Activated naive CD4-positive, alpha-beta T cell treated with anti-CD3 and anti-CD28 coated beads, Interleukin-2, amount 10 ng/mL, durations not matched to agents 7 days and 5 days (primary cell): ENCODE results near the gene PRR7.

Experiments
- CTCF ChIA-PET: fragments of 350-600 bp; sonication (Branson Sonifier 250); formaldehyde crosslinking; loops from one replicate; lab custom pipeline; 2021; ENCODE audit warnings: antibody characterized with exemption; lab: Charles Lee
- DNase-seq: peaks from one replicate; pipeline ENCODE4 v3.0.0-alpha.2; 2020
- H3K27ac Mint-ChIP-seq: one replicate; pipeline ENCODE4 v1.8.0; 2021; ENCODE audit warnings: mild to moderate bottlenecking, moderate library complexity, mixed read lengths
- H3K27me3 Mint-ChIP-seq: one replicate; pipeline ENCODE4 v1.8.0; 2021; ENCODE audit warnings: mild to moderate bottlenecking, mixed read lengths
- H3K36me3 Mint-ChIP-seq: one replicate; pipeline ENCODE4 v1.8.0; 2021; ENCODE audit warnings: mixed read lengths
- H3K4me1 Mint-ChIP-seq: one replicate; pipeline ENCODE4 v1.8.0; 2021; ENCODE audit warnings: mixed read lengths
- H3K4me3 Mint-ChIP-seq: one replicate; pipeline ENCODE4 v1.8.0; 2021; ENCODE audit warnings: mild to moderate bottlenecking, moderate library complexity, mixed read lengths
- H3K9me3 Mint-ChIP-seq: one replicate; pipeline ENCODE4 v1.8.0; 2021; ENCODE audit warnings: mixed read lengths

Gene PRR7

DNA sequence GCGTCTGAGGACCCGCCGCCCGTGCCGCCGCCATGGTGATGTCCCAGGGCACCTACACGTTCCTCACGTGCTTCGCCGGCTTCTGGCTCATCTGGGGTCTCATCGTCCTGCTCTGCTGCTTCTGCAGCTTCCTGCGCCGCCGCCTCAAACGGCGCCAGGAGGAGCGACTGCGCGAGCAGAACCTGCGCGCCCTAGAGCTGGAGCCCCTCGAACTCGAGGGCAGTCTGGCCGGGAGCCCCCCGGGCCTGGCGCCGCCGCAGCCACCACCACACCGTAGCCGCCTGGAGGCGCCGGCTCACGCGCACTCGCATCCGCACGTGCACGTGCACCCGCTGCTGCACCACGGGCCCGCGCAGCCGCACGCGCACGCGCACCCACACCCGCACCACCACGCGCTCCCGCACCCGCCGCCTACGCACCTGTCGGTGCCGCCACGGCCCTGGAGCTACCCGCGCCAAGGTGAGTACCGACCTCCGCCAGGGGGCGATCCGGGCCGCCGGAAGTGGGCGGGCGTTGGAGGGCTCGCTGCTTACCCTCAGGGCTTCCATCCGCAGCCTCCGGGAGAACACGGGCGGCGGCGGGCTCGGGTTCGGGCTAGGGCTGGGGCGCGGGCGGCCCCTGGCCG, 8.5 kb downstream of the PRR7 start:
- Mint-ChIP-seq H3K4me3 (peak overlapping the region; percentile 80), H3K27me3 (peaks cover 38% of the 10 kb centered on the region), H3K4me1 (peaks cover 29% of the 10 kb centered on the region), H3K36me3 (no peaks in the 10 kb centered on the region), H3K9me3 (no peaks in the 10 kb centered on the region), H3K27ac (peak overlapping the region; percentile 84)
- DNase-seq: peak; percentile 94
- CTCF ChIA-PET: interaction anchor here (0.8 to 7.2 kb wide), 33 partner anchors 10 to 342 kb away, joined by 3 to 228 read pairs (median 4); partner anchors contain the start of genes F12, GRK6, LMAN2 and PDLIM7

DNA sequence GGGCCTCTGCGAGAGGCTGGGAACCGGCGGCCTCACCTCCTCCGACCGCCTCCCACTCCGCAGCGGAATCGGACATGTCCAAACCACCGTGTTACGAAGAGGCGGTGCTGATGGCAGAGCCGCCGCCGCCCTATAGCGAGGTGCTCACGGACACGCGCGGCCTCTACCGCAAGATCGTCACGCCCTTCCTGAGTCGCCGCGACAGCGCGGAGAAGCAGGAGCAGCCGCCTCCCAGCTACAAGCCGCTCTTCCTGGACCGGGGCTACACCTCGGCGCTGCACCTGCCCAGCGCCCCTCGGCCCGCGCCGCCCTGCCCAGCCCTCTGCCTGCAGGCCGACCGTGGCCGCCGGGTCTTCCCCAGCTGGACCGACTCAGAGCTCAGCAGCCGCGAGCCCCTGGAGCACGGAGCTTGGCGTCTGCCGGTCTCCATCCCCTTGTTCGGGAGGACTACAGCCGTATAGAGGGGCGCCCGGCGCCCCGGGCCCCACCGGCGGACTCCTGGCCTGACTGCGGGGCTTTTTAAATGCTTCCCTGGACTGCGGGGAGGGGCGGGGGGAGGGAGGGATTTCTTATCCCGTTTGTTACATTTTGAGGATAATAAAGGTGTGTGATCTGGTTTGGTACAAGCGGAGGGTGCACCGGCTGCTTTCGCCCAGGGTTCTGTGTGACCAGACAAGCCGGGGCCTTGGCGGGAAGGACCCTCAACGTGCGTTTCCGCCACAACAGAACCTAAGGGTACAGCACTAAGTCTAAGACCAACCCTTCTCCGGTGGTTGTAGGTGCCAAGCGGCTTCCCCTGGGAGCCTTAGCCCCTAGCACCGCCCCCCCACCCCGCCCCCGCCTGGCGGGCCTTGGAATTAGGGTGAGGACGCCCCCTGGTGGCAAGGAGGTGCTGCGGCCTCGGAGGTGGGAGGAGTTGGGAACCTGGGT, 9.3 kb downstream of the PRR7 start:
- H3K27me3 Mint-ChIP-seq: peaks cover 30% of the 10 kb centered on the region
- peak overlapping the region; percentile 90 for H3K27ac Mint-ChIP-seq
- CTCF ChIA-PET: interaction anchor here (0.8 to 7.2 kb wide), 31 partner anchors 10 to 343 kb away, joined by 3 to 228 read pairs (median 4); partner anchors contain the start of genes F12, GRK6, LMAN2 and PDLIM7
- DNase-seq: peak; percentile 96
- H3K4me3 Mint-ChIP-seq: peak overlapping the region; percentile 80
- no peaks in the 10 kb centered on the region for H3K36me3 Mint-ChIP-seq
- no peaks in the 10 kb centered on the region for H3K9me3 Mint-ChIP-seq
- peaks cover 29% of the 10 kb centered on the region for H3K4me1 Mint-ChIP-seq

DNA sequence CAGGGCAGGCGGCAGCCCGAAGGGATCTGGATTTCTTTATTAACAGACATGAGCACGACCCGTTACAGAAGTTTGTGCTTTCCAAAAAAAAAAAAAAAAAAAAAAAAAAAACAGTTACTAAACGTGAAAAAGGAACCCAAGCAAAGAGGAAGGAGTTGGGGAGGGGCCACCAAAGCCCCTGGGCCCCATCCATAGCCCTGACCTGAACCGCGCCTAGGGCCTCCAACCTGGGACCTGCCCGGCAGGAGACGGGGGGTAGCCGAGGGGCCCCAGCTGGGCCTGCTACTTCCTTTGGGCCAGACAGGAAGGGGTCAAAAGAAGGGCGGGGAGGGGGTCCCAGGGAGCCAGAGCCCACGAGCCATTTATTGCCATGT, 10.0 kb downstream of the PRR7 start:
- CTCF ChIA-PET: interaction anchor here (0.9 to 6.8 kb wide), 14 partner anchors 11 to 147 kb away, joined by 3 to 89 read pairs (median 6); partner anchors contain the start of genes GRK6 and PRR7
- H3K4me1 Mint-ChIP-seq: peaks cover 33% of the 10 kb centered on the region

DNA sequence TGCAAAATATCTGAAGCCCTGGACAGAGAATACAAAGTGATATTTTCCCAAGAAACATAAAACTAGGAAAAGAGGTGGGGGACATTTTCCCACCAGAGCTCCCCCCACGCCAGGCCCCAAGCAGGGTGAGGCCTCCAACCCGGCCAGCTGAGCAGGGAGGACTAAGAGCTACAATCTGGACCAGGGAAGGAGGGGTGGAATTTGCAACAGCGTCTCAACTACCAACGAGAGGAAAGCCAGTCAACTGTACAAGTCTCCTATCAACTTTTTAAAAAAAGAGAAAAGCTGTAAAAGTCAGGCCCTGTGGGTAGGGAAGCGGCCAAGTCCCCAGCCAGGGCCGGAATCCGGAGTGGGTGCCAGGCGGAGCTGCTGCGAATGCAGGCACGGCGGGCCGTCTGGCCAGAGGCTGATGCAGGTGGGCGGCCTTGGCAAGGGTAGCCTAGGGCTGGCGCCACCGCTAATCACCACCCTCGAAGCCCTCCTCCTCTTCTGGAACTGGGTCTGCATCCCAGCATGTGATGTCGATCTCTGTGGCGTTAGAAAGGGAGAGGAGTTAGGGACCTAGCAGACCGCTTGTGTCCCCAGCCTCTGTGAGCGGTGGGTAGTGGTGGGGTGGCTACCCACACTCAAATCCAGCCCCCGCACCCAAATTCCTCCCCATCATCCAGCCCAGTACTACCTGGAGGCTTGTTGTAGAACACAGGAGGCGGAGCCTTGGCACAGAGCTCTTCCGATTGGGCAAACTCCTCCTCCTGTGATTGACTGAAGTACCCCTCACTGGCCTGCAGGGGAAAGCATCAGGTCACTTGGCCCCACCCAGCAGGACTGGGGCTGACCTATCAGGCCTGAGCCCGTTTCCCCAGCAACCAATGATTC, 10.6 kb downstream of the PRR7 start:
- H3K36me3 Mint-ChIP-seq: no peaks in the 10 kb centered on the region
- H3K27me3 Mint-ChIP-seq: peaks cover 25% of the 10 kb centered on the region
- H3K4me3 Mint-ChIP-seq: peak overlapping the region; percentile 53
- H3K27ac Mint-ChIP-seq: peak overlapping the region; percentile 56
- CTCF ChIA-PET: interaction anchor here (0.6 to 6.8 kb wide), 22 partner anchors 11 to 148 kb away, joined by 3 to 89 read pairs (median 5); partner anchors contain the start of genes GRK6 and PRR7
- DNase-seq: peak; percentile 71
- H3K9me3 Mint-ChIP-seq: no peaks in the 10 kb centered on the region
- H3K4me1 Mint-ChIP-seq: peaks cover 34% of the 10 kb centered on the region

More for the DNA sequence above, 10.0 kb downstream of the PRR7 start:
- peak overlapping the region; percentile 90 for H3K27ac Mint-ChIP-seq
- DNase-seq: no peak
- H3K9me3 Mint-ChIP-seq: no peaks in the 10 kb centered on the region
- no peaks in the 10 kb centered on the region for H3K36me3 Mint-ChIP-seq
- H3K4me3 Mint-ChIP-seq: peak overlapping the region; percentile 80
- peaks cover 28% of the 10 kb centered on the region for H3K27me3 Mint-ChIP-seq

DNA sequence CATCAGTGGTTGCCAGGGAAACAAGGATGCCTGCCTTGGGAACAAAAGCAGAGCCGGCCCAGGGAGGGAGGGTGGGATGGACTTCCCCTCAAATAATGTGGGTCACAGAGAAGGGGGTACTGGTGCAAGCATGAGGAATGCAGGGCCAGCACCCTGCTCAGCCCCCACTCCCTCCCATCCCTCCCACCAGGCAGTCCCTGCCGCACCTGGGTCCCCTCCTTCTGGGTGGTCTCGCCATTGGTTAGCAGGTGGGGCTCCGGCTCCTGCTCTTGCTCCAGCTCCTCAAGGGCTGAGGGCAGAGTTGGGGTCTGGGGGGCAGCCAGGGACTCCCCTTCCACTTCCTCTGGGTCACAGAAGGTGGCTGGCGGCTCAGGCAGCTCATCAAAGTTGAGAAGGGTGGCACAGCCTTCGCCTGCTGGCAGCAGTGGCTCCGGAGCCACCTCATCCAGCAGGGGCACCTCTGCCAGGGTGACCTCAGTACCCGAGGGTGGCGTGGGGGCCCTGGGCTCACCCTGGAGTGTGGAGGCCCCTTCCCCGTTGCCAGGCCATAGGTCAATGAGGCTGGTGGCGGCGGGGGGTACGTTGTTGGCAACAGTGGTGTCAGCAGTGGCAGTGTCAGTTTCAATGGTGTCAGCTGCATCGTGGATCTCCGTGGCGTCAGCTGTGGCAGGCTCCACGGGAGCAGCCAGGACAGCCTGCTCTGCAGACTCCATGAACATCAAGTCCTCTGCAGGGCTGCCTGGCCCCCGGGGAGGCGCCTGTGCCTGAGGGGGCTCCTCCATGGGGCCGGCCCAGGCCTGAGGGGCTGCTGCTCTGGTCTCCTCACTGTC, 11.5 kb downstream of the PRR7 start:
- Mint-ChIP-seq H3K4me3 (no peak overlapping the region), H3K36me3 (no peaks in the 10 kb centered on the region), H3K4me1 (peaks cover 39% of the 10 kb centered on the region), H3K9me3 (no peaks in the 10 kb centered on the region), H3K27ac (no peak overlapping the region), H3K27me3 (peaks cover 24% of the 10 kb centered on the region)
- CTCF ChIA-PET: interaction anchor here (0.7 to 6.8 kb wide), 16 partner anchors 10 to 149 kb away, joined by 3 to 89 read pairs (median 8); partner anchors contain the start of genes GRK6 and PRR7
- no peak for DNase-seq

DNA sequence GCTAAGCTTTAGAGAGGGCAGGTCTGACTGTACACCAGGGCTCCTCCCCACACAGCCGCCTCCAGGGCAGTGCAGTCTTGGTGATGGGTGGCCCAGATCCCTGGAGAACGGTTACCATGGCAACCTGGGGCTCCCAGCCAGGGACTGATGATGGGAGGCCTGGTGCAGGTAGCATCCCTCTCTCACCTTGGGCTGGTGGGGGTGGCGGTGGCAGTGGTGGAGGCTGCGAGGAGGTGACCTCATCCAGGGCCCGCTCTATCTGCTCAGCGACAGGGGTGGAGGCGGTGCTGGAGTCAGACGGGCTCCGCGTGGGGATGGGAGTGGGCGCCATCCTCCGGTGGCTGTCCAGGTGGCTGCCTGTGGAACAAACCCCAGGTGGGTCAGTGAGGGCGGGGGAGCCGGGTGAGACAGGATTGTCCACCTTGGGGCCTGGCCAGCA, 12.3 kb downstream of the PRR7 start:
- H3K27me3 Mint-ChIP-seq: peaks cover 15% of the 10 kb centered on the region
- H3K4me1 Mint-ChIP-seq: peaks cover 30% of the 10 kb centered on the region
- H3K9me3 Mint-ChIP-seq: no peaks in the 10 kb centered on the region
- H3K4me3 Mint-ChIP-seq: no peak overlapping the region
- H3K36me3 Mint-ChIP-seq: no peaks in the 10 kb centered on the region
- H3K27ac Mint-ChIP-seq: no peak overlapping the region
- CTCF ChIA-PET: interaction anchor here (2.4 kb wide), 2 partner anchors 55 to 69 kb away, joined by 28 to 33 read pairs; no protein-coding TSS in a partner anchor
- DNase-seq: no peak

DNA sequence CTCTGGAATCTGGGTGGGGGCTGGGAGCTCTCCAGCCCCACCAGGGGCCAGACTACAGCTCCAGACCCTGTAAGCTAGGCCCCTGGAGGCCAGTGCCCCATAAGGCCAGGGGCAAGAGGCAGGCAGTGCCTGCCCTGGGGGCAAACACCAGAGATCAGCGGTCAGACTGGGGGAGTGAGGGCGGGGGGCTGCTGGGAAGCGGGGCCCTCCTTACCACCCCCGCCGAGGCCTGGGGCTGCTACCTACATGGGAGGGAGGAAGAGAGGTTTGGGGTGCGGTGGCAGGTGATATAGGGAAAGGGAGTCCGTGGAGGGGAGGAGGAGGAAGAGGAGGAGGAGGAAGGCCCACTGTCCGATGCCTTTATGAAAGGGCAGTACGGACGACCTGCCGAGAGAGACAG, 12.7 kb downstream of the PRR7 start:
- Mint-ChIP-seq H3K36me3 (no peaks in the 10 kb centered on the region), H3K27me3 (peaks cover 11% of the 10 kb centered on the region), H3K27ac (no peak overlapping the region), H3K4me3 (no peak overlapping the region), H3K4me1 (peaks cover 29% of the 10 kb centered on the region), H3K9me3 (no peaks in the 10 kb centered on the region)
- DNase-seq: no peak
- CTCF ChIA-PET: no interaction called here

DNA sequence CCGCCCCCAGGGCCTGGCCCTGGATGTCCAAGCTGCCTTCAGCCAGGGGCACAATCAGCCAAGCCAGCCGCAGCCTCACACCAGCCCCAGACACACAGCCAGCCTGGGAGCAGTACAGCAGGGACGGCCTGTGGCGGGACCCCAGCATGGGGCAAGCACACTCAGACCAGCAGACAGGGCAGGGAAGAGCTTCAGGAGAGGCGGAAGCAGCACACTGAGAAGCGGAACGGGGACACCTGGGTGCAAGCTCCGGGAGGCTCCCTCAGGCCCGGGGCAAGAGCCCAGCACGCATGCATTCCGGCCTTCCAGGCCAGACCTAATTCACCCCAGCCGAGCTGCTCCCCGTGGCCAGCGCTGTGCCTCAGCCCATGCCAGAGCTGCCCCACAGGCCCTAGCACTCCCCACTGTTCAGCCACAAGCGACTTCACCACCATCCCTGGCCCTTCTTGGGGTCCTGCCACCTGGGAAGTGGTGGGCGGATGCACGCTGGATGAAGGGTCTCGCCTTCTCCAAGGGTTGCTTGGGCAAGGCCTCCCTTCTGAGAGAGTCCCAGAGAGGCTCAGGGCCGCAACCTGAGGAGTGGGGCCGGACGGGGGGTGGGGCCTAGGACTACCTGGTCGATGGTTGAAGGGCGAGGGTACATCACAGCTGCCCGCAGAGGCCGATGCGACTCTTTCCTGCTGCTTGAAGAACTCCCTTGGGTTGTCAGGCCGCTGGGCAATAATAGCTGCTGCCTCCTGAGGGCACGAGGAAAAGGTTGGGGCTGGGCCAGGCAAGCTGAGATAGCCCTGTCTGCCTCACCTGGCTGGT, 13.4 kb downstream of the PRR7 start:
- no peak overlapping the region for H3K4me3 Mint-ChIP-seq
- H3K27ac Mint-ChIP-seq: no peak overlapping the region
- H3K27me3 Mint-ChIP-seq: peaks cover 10% of the 10 kb centered on the region
- CTCF ChIA-PET: interaction anchor here (4.3 kb wide), 1 partner anchor 56 kb away, joined by 21 read pairs; no protein-coding TSS in a partner anchor
- H3K4me1 Mint-ChIP-seq: peaks cover 29% of the 10 kb centered on the region
- no peaks in the 10 kb centered on the region for H3K36me3 Mint-ChIP-seq
- DNase-seq: no peak
- no peaks in the 10 kb centered on the region for H3K9me3 Mint-ChIP-seq

DNA sequence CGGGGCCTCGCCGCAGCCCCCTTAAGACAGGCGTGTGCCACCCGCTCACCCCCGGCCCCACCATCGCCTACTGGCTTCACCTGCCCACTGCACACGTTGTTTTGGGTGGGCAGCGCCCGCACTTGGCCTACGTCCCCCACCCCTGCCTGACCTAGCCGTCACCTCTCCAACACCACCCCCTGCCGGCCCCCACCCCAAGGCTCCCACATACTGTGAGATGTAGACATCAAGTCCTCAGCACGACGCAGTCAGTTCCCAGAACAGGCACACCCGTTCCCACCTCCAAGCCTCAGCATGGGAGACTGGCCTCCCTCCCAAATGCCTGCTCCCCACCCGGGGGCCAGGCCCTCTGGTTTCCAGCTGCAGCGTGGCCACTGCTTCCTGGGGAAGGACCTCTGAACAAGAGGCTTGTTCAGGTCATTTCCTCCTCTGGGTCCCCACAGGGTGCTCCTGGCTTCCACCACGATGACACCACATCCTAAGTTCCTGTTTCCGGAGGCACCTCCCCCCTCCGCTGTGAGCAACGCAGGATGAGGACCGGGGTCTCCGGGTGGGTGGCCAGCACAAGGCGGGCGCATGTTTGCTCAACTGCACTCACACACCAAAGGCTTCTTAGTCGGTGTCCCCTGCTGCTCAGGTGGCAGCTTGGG, 15.5 kb downstream of the PRR7 start:
- CTCF ChIA-PET: interaction anchor here (1.3 to 4.3 kb wide), 4 partner anchors 58 to 349 kb away, joined by 3 to 21 read pairs (median 7); no protein-coding TSS in a partner anchor
- Mint-ChIP-seq H3K9me3 (no peaks in the 10 kb centered on the region), H3K27me3 (peaks cover 14% of the 10 kb centered on the region), H3K36me3 (no peaks in the 10 kb centered on the region), H3K4me3 (no peak overlapping the region), H3K27ac (peak overlapping the region; percentile 4), H3K4me1 (peaks cover 21% of the 10 kb centered on the region)
- no peak for DNase-seq

DNA sequence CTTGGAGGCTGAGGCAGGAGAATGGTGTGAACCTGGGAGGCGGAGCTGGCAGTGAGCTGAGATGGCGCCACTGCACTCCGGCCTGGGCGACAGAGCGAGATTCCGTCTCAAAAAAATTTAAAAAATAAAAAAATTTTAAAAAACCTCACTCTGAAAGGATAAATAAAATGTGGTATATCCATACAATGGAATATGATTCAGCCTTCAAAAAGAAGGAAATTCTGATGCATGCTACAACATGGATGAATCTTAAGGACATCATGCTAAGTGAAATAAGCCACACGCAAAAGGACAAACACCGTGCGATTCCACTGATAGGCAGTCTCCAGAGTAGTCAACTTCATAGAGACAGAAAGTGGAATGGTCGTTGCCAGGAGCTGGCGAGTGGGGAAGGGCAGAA, 18.4 kb downstream of the PRR7 start:
- CTCF ChIA-PET: interaction anchor here (0.6 to 1.1 kb wide), 3 partner anchors 9 to 354 kb away, joined by 3 read pairs; partner anchors contain the start of gene B4GALT7
- peaks cover 18% of the 10 kb centered on the region for H3K4me1 Mint-ChIP-seq
- no peaks in the 10 kb centered on the region for H3K36me3 Mint-ChIP-seq
- DNase-seq: no peak
- peaks cover 29% of the 10 kb centered on the region for H3K27me3 Mint-ChIP-seq
- no peaks in the 10 kb centered on the region for H3K9me3 Mint-ChIP-seq
- no peak overlapping the region for H3K27ac Mint-ChIP-seq
- H3K4me3 Mint-ChIP-seq: no peak overlapping the region

DNA sequence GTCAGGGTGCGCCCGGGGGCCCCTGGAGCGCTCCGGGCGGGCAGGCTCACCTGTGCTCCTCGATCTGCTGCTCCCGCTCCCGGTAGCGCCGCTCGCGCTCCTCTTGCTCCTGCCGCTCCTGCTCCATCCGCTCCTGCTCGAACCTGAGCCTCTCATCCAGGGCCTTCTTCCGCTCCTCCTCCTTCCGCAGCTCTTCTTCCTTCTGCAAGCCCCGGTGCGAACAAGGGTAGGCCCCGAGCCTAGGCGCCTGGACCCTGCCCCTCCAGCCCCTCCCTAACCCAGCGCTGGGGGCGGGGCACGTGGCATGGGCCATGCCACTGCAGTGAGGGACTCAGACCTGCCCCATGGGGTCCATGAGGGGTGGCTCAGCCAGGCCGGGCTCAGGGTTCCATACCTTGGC, 20.2 kb downstream of the PRR7 start:
- CTCF ChIA-PET: no interaction called here
- Mint-ChIP-seq H3K27ac (no peak overlapping the region), H3K4me3 (no peak overlapping the region), H3K9me3 (no peaks in the 10 kb centered on the region), H3K27me3 (peaks cover 47% of the 10 kb centered on the region), H3K4me1 (peaks cover 20% of the 10 kb centered on the region), H3K36me3 (no peaks in the 10 kb centered on the region)
- no peak for DNase-seq
